Uterus (tissue), 2 donors: ENCODE results near the gene TMEM59.

Experiments used
- CTCF ChIP-seq, 4 experiments: fragments of 200-600 bp in 2 of 4; fragments of 450-650 bp in 2 of 4; sonication (generic) in 2 of 4; IDR thresholded peaks; one replicate each; pipeline ENCODE4 v1.5.1; 2016 to 2019; ENCODE audit warnings: antibody characterized with exemption in 4 of 4, mild to moderate bottlenecking in 2 of 4, moderate library complexity in 1 of 4
- POLR2A ChIP-seq, 2 donors: fragments of 450-650 bp; IDR thresholded peaks; one replicate each; pipeline ENCODE4 v1.6.1; 2016; ENCODE audit warnings: antibody characterized with exemption in 2 of 2, mild to moderate bottlenecking in 1 of 2, moderate library complexity in 1 of 2

GRCh38 chr1:53982034-53982762, 70.8 kb downstream of the TMEM59 start:
- no peak for TF ChIP-seq CTCF (IDR thresholded peaks at IDR 0.05)
- no peak for TF ChIP-seq POLR2A (IDR thresholded peaks at IDR 0.05)
